Activated CD4-positive, alpha-beta T cell treated with anti-CD3 and anti-CD28 coated beads for 24 hours (primary cell): ENCODE results near the gene CSGALNACT2.

Experiments used
- DNase-seq, 2 donors: peaks; one replicate each; pipeline ENCODE4 v3.0.0-alpha.2; 2020; ENCODE audit warnings: low read depth in 2 of 2

Gene CSGALNACT2

GRCh38 chr10:43124574-43125273, 13.5 kb upstream of the CSGALNACT2 start:
- DNase-seq, result no peak

GRCh38 chr10:43125274-43125845, 12.9 kb upstream of the CSGALNACT2 start:
- DNase-seq, result no peak

GRCh38 chr10:43125881-43126731, 12.1 kb upstream of the CSGALNACT2 start:
- DNase-seq, result no peak

GRCh38 chr10:43126759-43127424, 11.4 kb upstream of the CSGALNACT2 start:
- no peak for DNase-seq

GRCh38 chr10:43127442-43127841, 10.8 kb upstream of the CSGALNACT2 start:
- no peak for DNase-seq

- no peak for DNase-seq
Observed at GRCh38 chr10:43128331-43128730, 9.9 kb upstream of the CSGALNACT2 start.

GRCh38 chr10:43128958-43129706, 9.1 kb upstream of the CSGALNACT2 start:
- DNase-seq, result no peak

- no peak for DNase-seq
Observed at GRCh38 chr10:43130770-43131171, 7.5 kb upstream of the CSGALNACT2 start.

- no peak for DNase-seq
Observed at GRCh38 chr10:43131256-43131655, 7.0 kb upstream of the CSGALNACT2 start.

- no peak for DNase-seq
Observed at GRCh38 chr10:43131906-43132305, 6.3 kb upstream of the CSGALNACT2 start.

GRCh38 chr10:43132867-43133787, 5.1 kb upstream of the CSGALNACT2 start:
- no peak for DNase-seq

- no peak for DNase-seq
Observed at GRCh38 chr10:43134126-43134905, 3.9 kb upstream of the CSGALNACT2 start.

GRCh38 chr10:43135064-43135463, 3.2 kb upstream of the CSGALNACT2 start:
- no peak for DNase-seq

GRCh38 chr10:43135656-43136055, 2.6 kb upstream of the CSGALNACT2 start:
- DNase-seq, result no peak

GRCh38 chr10:43136432-43136831, 1.8 kb upstream of the CSGALNACT2 start:
- DNase-seq, result no peak

- no peak for DNase-seq
Observed at GRCh38 chr10:43136995-43137716, 1.1 kb upstream of the CSGALNACT2 start.

GRCh38 chr10:43137717-43138020, 576 bp upstream of the CSGALNACT2 start:
- peak; percentile 7 to 22 for DNase-seq

- DNase-seq, result peak; percentile 19 to 29
Observed at GRCh38 chr10:43138757-43139241, 554 bp downstream of the CSGALNACT2 start.

- DNase-seq, result no peak
Observed at GRCh38 chr10:43141421-43141820, 3.2 kb downstream of the CSGALNACT2 start.
